GM18861 (cell line): ENCODE results near the gene FAM83D.

Source experiments
- ATAC-seq: cut with Tn5 transposase; IDR thresholded peaks from one replicate; pipeline ENCODE4 v1.9.1; 2021; ENCODE audit not compliant: unreplicated experiment

Gene FAM83D

GRCh38 chr20:38997622-38998021 lies 71.4 kb downstream of the FAM83D start:
- peak; percentile 60 for ATAC-seq

GRCh38 chr20:38999217-38999616 lies 73.0 kb downstream of the FAM83D start:
- no peak for ATAC-seq

- ATAC-seq: no peak
Observed at GRCh38 chr20:38999965-39000910, 74.0 kb downstream of the FAM83D start.
